22Rv1 (cell line): ENCODE results near the gene WTAP.

Experiments used
- CTCF ChIP-seq: fragments of 450-650 bp; IDR thresholded peaks from 2 replicates; pipeline ENCODE4 v1.5.1; 2017; ENCODE audit warnings: mild to moderate bottlenecking
- ZFX ChIP-seq: fragments of 450-650 bp; IDR thresholded peaks from 2 replicates; pipeline ENCODE4 v1.6.1; 2017; ENCODE audit warnings: antibody characterized with exemption, borderline replicate concordance

DNA sequence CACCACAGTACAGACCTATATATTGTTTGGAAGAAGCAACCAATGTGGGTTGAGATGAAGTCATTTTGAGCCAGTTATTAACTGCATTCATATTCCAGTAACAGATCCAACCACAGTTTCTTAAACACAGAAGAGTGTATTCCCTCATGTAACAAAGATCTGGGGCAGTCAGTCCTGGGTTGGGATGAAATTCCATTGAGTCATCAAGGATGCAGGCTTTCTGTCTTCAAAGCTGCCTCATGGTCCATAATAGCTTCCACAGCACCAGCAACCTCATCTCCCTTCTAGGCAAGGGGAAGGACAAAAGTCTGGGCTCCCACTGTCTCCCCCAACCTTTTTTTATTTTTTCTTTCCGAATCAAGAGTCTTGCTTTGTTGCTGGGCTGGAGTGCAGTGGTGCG is 31.3 kb upstream of the WTAP start:
- TF ChIP-seq ZFX, result no peak
- TF ChIP-seq CTCF, result no peak
